ENCODE data around the gene DNAJB12.

DNAJB12 gene

GRCh38 chr10:72295330-72295910 is 59.3 kb downstream of the DNAJB12 start:
- DNase-seq (ENCODE audit: low spot score) = no peak

GRCh38 chr10:72292223-72292691 is 62.5 kb downstream of the DNAJB12 start:
- peak; percentile 73 for DNase-seq (ENCODE audit: low spot score)

DNA sequence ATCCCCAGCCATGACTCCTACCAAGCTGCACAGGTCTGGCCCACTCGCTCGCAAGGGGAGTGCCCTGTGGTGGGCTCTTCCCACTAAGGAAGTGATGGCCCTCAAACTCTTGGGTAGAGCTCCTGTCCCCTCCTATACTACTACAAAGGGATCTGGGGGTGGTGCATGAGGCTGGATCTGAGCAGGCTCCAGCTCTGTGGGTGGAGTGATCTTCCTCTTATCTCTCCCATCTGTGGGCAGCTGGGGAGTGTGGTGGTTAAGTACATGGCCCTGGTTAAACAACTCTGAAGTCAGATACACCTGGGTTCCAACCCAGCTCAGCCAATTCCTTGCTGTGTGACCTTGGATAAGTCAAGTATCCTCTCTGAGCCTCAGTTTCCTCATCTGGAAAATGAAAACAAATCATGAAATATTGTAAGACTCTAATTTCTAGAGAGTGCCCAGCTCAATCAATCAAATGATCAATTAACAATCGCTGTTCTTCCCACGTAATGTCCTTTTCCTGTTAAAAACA is 63.6 kb downstream of the DNAJB12 start:
- DNase-seq (ENCODE audit: low spot score) = no peak

DNA sequence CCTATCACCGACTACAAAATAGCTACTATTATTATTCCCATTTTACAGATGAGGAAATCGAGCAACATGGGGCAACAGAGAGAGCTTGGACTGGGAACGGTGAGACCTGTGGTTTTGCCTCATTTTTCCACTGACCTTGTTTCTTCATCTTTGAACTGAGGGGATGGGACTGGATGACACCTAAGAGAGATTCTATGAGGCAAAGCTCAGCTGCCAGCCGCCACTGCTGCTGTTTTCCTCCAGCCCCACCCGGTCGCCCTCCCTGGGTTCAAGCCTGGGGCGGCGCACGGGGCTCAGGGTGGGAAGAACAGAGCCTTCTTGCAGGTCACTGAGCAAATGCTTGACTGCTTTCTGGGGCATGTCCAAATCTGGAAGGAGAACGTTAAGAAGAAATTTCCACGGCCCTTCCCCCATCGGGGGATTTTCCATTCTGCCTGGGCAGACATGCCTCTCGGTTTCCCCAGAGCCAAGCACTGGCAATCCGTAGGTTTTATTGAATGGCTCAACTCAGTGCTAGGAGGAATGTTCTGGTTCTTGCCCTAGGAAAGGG is 68.7 kb downstream of the DNAJB12 start:
- DNase-seq (ENCODE audit: low spot score) = no peak

DNA sequence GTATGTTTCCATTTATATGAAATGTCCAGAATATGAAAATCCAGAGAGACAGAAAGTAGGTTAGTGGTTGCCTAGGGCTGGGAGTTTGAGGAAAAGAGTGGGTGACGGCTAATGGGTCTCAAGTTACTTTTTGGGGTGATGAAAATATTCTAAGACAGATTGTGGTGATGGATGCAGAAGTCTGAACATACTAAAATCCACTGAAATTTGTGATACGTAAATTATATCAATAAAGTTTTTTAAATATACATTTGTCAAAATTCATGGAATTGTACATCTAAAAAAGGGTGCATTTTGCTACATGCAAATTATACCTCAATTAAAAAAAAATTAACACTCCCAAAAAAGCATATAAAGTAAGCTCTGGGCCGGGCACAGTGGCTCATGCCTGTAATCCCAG is 71.6 kb downstream of the DNAJB12 start:
- DNase-seq (ENCODE audit: low spot score) = no peak

Data from CD4-positive, alpha-beta T cell treated with Interleukin-2 at 100 ng/mL for 4 hours (primary cell).